ENCODE results near the gene RTTN. TPM values are rescaled to one million over a fixed set of nuclear protein-coding genes. Genes with fewer than 3 reads are reported as not detected.

RTTN gene
- total RNA-seq, 1 donor from 2014 or later: 21.0 TPM

GRCh38 chr18:70089858-70090257 lies 115.6 kb downstream of the RTTN start:
- Mint-ChIP-seq H3K4me3 (ENCODE audit: unreplicated experiment) (no peak overlapping the region), H3K27me3 (ENCODE audit: unreplicated experiment) (peaks cover 2% of the 10 kb centered on the region), H3K4me1 (ENCODE audit: low read depth, unreplicated experiment) (no peaks in the 10 kb centered on the region), H3K9me3 (ENCODE audit: unreplicated experiment) (peaks cover 3% of the 10 kb centered on the region), H3K36me3 (ENCODE audit: unreplicated experiment) (peaks cover 4% of the 10 kb centered on the region), H3K27ac (ENCODE audit: unreplicated experiment) (no peak overlapping the region)
- TF ChIP-seq, protein P1, sequence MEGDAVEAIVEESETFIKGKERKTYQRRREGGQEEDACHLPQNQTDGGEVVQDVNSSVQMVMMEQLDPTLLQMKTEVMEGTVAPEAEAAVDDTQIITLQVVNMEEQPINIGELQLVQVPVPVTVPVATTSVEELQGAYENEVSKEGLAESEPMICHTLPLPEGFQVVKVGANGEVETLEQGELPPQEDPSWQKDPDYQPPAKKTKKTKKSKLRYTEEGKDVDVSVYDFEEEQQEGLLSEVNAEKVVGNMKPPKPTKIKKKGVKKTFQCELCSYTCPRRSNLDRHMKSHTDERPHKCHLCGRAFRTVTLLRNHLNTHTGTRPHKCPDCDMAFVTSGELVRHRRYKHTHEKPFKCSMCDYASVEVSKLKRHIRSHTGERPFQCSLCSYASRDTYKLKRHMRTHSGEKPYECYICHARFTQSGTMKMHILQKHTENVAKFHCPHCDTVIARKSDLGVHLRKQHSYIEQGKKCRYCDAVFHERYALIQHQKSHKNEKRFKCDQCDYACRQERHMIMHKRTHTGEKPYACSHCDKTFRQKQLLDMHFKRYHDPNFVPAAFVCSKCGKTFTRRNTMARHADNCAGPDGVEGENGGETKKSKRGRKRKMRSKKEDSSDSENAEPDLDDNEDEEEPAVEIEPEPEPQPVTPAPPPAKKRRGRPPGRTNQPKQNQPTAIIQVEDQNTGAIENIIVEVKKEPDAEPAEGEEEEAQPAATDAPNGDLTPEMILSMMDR (IDR thresholded peaks at IDR 0.05; ENCODE audit: partially characterized antibody, unreplicated experiment): no peak
- no peak for DNase-seq

DNA sequence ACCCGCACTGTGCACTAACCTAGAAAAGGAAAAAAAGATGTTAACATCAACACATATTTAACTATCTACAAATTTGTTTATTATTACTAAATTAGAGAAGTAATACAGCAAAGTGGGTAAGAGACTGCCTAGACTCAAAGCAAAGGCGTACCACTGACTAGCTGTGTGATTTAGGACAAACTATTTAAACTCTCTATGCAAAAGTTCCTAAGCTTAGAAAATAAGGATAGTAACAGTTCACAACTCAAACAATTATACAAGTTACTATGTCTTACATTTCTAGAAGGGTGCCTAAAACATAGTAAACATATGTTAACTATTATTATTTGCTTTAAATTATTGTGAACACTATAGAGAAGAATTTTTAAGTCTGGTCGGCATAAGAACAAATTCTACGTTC lies 119.4 kb downstream of the RTTN start:
- Mint-ChIP-seq H3K27ac (ENCODE audit: unreplicated experiment) (no peak overlapping the region), H3K9me3 (ENCODE audit: unreplicated experiment) (no peaks in the 10 kb centered on the region), H3K4me3 (ENCODE audit: unreplicated experiment) (no peak overlapping the region), H3K36me3 (ENCODE audit: unreplicated experiment) (no peaks in the 10 kb centered on the region), H3K27me3 (ENCODE audit: unreplicated experiment) (peaks cover 2% of the 10 kb centered on the region), H3K4me1 (ENCODE audit: low read depth, unreplicated experiment) (no peaks in the 10 kb centered on the region)
- no peak for DNase-seq
- TF ChIP-seq, protein P1 (IDR thresholded peaks at IDR 0.05; ENCODE audit: partially characterized antibody, unreplicated experiment): no peak

DNA sequence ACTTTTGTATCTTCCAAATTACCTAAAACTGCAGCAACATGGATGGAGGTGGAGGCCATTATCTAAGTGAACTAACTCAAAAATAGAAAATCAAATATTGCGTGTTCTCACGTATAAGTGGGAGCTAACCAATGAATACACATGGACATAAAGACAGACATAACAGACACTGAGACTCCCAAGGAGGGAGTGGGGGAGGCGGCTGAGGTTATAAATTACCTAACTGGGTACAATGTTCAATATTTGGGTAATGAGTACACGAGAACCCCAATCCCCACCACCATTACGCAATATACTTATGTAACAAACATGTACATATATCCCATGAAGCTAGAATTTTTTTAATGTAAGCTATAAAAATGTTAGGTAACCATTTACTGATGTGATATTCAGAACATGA lies 119.8 kb downstream of the RTTN start:
- H3K27me3 Mint-ChIP-seq (ENCODE audit: unreplicated experiment): peaks cover 2% of the 10 kb centered on the region
- no peak for DNase-seq
- H3K9me3 Mint-ChIP-seq (ENCODE audit: unreplicated experiment): no peaks in the 10 kb centered on the region
- H3K36me3 Mint-ChIP-seq (ENCODE audit: unreplicated experiment): no peaks in the 10 kb centered on the region
- H3K4me1 Mint-ChIP-seq (ENCODE audit: low read depth, unreplicated experiment): no peaks in the 10 kb centered on the region
- H3K4me3 Mint-ChIP-seq (ENCODE audit: unreplicated experiment): no peak overlapping the region
- TF ChIP-seq, protein P1 (IDR thresholded peaks at IDR 0.05; ENCODE audit: partially characterized antibody, unreplicated experiment): no peak
- H3K27ac Mint-ChIP-seq (ENCODE audit: unreplicated experiment): no peak overlapping the region

- Mint-ChIP-seq H3K4me1 (ENCODE audit: low read depth, unreplicated experiment) (no peaks in the 10 kb centered on the region), H3K4me3 (ENCODE audit: unreplicated experiment) (no peak overlapping the region), H3K36me3 (ENCODE audit: unreplicated experiment) (no peaks in the 10 kb centered on the region), H3K9me3 (ENCODE audit: unreplicated experiment) (no peaks in the 10 kb centered on the region), H3K27me3 (ENCODE audit: unreplicated experiment) (peaks cover 2% of the 10 kb centered on the region), H3K27ac (ENCODE audit: unreplicated experiment) (no peak overlapping the region)
- TF ChIP-seq, protein P1 (IDR thresholded peaks at IDR 0.05; ENCODE audit: partially characterized antibody, unreplicated experiment): no peak
- DNase-seq: no peak
These were observed 123.1 kb downstream of the RTTN start for GRCh38 chr18:70082430-70082829.

GRCh38 chr18:70078106-70078505 lies 127.4 kb downstream of the RTTN start:
- TF ChIP-seq, protein P1 (IDR thresholded peaks at IDR 0.05; ENCODE audit: partially characterized antibody, unreplicated experiment): no peak
- Mint-ChIP-seq H3K27me3 (ENCODE audit: unreplicated experiment) (no peaks in the 10 kb centered on the region), H3K27ac (ENCODE audit: unreplicated experiment) (no peak overlapping the region), H3K36me3 (ENCODE audit: unreplicated experiment) (no peaks in the 10 kb centered on the region), H3K9me3 (ENCODE audit: unreplicated experiment) (peaks cover 2% of the 10 kb centered on the region), H3K4me1 (ENCODE audit: low read depth, unreplicated experiment) (peaks cover 6% of the 10 kb centered on the region), H3K4me3 (ENCODE audit: unreplicated experiment) (no peak overlapping the region)
- no peak for DNase-seq

Data from glutamatergic neuron (in vitro differentiated cells).